GM12872 (cell line): Measurements from ENCODE around the gene NR1D1.

ENCODE experiments used
- CTCF ChIP-seq: IDR thresholded peaks from 3 replicates; pipeline ENCODE4 v1.5.1; 2011; ENCODE audit warnings: low read depth, mild to moderate bottlenecking, low read length, moderate library complexity; ENCODE audit not compliant: insufficient read depth

NR1D1 gene

GRCh38 chr17:40064971-40065768, 35.2 kb downstream of the NR1D1 start:
- no peak for TF ChIP-seq CTCF

GRCh38 chr17:40063901-40064531, 36.4 kb downstream of the NR1D1 start:
- TF ChIP-seq CTCF, result no peak

DNA sequence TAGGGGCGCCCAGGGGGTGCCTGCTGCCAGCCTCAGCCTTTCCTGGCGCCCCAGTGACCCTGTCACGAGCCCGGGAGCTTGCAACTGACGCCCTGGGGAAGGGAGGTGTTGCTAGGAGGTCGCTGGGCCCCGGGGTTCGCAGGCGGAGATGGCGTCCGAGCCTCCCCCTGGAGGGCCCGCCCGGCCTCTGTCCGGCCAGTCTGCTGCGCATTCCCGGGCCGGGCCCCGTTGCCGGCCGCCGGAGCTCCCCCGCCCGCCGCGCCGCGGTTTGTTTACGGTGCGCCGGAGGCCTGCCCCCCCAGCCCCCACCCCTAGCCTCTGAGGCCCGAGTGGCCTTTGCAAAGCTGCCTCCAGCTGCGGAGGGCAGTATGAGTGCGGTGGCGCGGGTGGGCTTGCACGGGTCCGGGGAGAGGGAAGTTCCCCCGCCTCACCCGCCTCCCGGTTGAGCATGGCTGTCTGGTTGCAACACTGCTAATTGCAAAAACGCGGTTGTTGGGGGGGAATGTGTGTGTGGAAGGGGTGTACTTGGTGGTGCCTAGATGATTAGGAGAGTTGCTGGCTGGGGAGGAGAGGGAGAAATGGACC, 37.1 kb downstream of the NR1D1 start:
- no peak for TF ChIP-seq CTCF

DNA sequence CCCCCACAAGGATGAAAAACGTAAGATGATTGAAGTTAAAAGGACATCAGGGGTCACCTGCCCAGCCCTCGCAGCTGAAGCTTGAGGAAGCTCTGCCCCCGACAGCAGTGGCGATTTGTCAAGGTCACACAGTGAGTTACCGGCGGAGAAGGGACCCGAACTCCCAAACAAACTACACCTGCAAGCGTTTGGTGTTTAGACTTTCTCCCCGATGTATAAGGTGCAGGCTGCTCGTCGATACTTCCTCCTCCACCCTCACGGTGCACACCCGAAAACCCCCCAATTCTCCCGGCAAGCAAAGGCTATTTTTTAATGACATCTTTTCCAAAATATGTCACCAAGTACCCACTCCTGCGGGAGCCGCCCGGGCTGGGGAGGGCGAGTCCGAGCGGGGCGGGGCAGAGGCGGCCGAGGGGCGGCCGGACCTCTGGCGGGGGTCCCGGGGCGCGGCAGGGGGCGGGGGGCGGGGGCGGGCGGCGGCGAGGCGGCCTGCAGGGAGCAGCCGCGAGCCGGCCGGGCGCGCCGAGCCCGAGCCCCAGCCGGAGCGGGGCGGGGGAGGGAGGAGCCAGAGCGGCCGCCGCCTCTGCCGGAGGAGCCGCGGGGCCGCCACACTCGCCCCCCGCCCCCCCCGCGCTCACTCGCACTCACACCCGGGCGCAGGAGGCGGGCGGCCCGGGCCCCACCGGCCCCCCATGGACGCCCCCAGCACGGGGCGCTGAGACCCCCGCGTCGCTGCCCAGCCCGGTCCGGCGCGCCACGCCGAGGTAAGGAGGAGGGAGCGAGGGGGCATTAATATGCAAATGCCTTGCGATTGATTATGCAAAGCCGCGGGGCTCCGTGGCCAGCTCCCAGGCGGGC, 37.8 kb downstream of the NR1D1 start, which contains the start of gene THRA:
TSS of gene THRA (plus strand) at position 637 of the 858 bp plus-strand sequence. CDS start 11,524 bp downstream, outside the sequence.
- TF ChIP-seq CTCF, result peak; percentile 1; the same call in 1 of the 3 replicates

DNA sequence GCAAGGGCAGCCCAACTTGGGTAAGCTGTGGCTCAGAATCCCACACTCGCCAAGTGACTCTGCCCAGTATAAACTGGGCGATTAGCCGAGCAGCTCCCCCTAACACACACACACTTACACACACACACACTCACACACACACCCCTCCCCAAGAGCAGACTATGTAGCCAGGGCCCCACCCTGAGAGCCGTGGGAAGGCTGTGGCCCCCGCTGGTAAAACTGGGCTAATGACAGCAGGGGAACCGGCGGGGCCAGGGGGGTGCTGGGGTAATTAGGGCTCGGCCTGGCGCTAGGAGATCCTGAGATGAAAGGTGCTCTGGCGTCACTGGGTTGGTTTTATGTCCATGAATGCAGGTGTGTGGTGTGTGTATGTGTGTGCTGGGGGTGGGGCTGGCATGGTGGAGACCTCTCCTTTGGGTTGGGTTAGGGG, 38.8 kb downstream of the NR1D1 start:
- TF ChIP-seq CTCF, result no peak

GRCh38 chr17:40060887-40061608, 39.3 kb downstream of the NR1D1 start:
- no peak for TF ChIP-seq CTCF
